HL-60/S4 treated with phorbol 12-myristate 13-acetate at 8.2 ng/mL for 4 days and 3 days (cell line): ENCODE results near the gene FBXO9.
"Not testable (repeated sequence)": the region's sequence is repeated elsewhere in the genome, so short reads cannot be mapped to it uniquely, and the experiment has no call there.

Source experiments
- in situ Hi-C: fragments of 300-500 bp; cut with MboI; formaldehyde crosslinking; loops from 2 replicates; pipeline ENCODE4 v1.15.0; 2022; ENCODE audit warnings: low sequenced_read_pairs

The FBXO9 gene

GRCh38 chr6:53045891-53046673 is 19.1 kb upstream of the FBXO9 start:
- in situ Hi-C loops: no loop called here

- in situ Hi-C loops: no loop called here
Observed at GRCh38 chr6:53048431-53049195, 16.6 kb upstream of the FBXO9 start.

- in situ Hi-C loops: no loop called here
Observed at GRCh38 chr6:53049415-53049814, 15.8 kb upstream of the FBXO9 start.

- in situ Hi-C loops: not testable (repeated sequence)
Observed at GRCh38 chr6:53052152-53052551, 13.1 kb upstream of the FBXO9 start.

- in situ Hi-C loops: no loop called here
Observed at GRCh38 chr6:53054532-53054931, 10.7 kb upstream of the FBXO9 start.

- in situ Hi-C loops: no loop called here
Observed at GRCh38 chr6:53055873-53056272, 9.3 kb upstream of the FBXO9 start.

GRCh38 chr6:53056273-53056672 is 8.9 kb upstream of the FBXO9 start:
- in situ Hi-C loops: no loop called here

GRCh38 chr6:53058388-53059195 is 6.6 kb upstream of the FBXO9 start:
- in situ Hi-C loops: no loop called here

GRCh38 chr6:53059648-53060589 is 5.3 kb upstream of the FBXO9 start:
- in situ Hi-C loops: no loop called here

- in situ Hi-C loops: no loop called here
Observed at GRCh38 chr6:53062169-53062539, 3.0 kb upstream of the FBXO9 start.

- in situ Hi-C loops: not testable (repeated sequence)
Observed at GRCh38 chr6:53064255-53064654, 949 bp upstream of the FBXO9 start.

- in situ Hi-C loops: no loop called here
Observed at GRCh38 chr6:53064726-53065265, 408 bp upstream of the FBXO9 start.

GRCh38 chr6:53066077-53066417 is 843 bp downstream of the FBXO9 start:
- in situ Hi-C loops: no loop called here

- in situ Hi-C loops: no loop called here
Observed at GRCh38 chr6:53066874-53067706, 1.9 kb downstream of the FBXO9 start.

- in situ Hi-C loops: no loop called here
Observed at GRCh38 chr6:53067849-53068361, 2.7 kb downstream of the FBXO9 start.

GRCh38 chr6:53069427-53069826 is 4.2 kb downstream of the FBXO9 start:
- in situ Hi-C loops: no loop called here

GRCh38 chr6:53070806-53071205 is 5.6 kb downstream of the FBXO9 start:
- in situ Hi-C loops: no loop called here

GRCh38 chr6:53074347-53074746 is 9.1 kb downstream of the FBXO9 start:
- in situ Hi-C loops: no loop called here

GRCh38 chr6:53080813-53081212 is 15.6 kb downstream of the FBXO9 start:
- in situ Hi-C loops: no loop called here
